GM23248 (cell line): ENCODE results near the gene LRP5.
"Not testable (repeated sequence)": the region's sequence is repeated elsewhere in the genome, so short reads cannot be mapped to it uniquely, and the experiment has no call there.

Source experiments
- EZH2 ChIP-seq: fragments of 200-600 bp; sonication (generic); IDR thresholded peaks from 2 replicates; pipeline ENCODE4 v1.6.1; 2018; ENCODE audit warnings: antibody characterized with exemption, mild to moderate bottlenecking; ENCODE audit not compliant: insufficient read depth, poor library complexity, severe bottlenecking
- EZH2phosphoT487 ChIP-seq: fragments of 200-600 bp; sonication (generic); IDR thresholded peaks from 2 replicates; pipeline ENCODE4 v1.6.1; 2018; ENCODE audit warnings: antibody characterized with exemption, moderate library complexity, mild to moderate bottlenecking, low read depth; ENCODE audit not compliant: insufficient read depth

- not testable (repeated sequence) for TF ChIP-seq EZH2, EZH2phosphoT487
Observed at GRCh38 chr11:68434159-68434558, 121.8 kb downstream of the LRP5 start.
